ENCODE results near the gene PCDH9.

The PCDH9 gene

GRCh38 chr13:67036699-67037457, 193.3 kb downstream of the PCDH9 start:
- no peak overlapping the region for H3K4me3 ChIP-seq (ENCODE audit: low read depth in 1 of 2, low read length in 1 of 2)
- no peaks in the 10 kb centered on the region for H3K36me3 ChIP-seq
- no peak for TF ChIP-seq CTCF (IDR thresholded peaks at IDR 0.05)
- H3K27me3 ChIP-seq, result no peaks in the 10 kb centered on the region
- no peaks in the 10 kb centered on the region for H3K9me3 ChIP-seq
- no peaks in the 10 kb centered on the region for H3K4me1 ChIP-seq (ENCODE audit: control insufficient read depth in 1 of 2, insufficient read depth in 1 of 2, low read depth in 1 of 2, low read length in 1 of 2)
- no peak overlapping the region for H3K27ac ChIP-seq

GRCh38 chr13:67033170-67033569, 197.0 kb downstream of the PCDH9 start:
- Histone ChIP-seq H3K27ac (no peak overlapping the region), H3K4me3 (ENCODE audit: low read depth in 1 of 2, low read length in 1 of 2) (no peak overlapping the region), H3K36me3 (no peaks in the 10 kb centered on the region), H3K9me3 (no peaks in the 10 kb centered on the region), H3K27me3 (no peaks in the 10 kb centered on the region), H3K4me1 (ENCODE audit: control insufficient read depth in 1 of 2, insufficient read depth in 1 of 2, low read depth in 1 of 2, low read length in 1 of 2) (no peaks in the 10 kb centered on the region)
- no peak for TF ChIP-seq CTCF (IDR thresholded peaks at IDR 0.05)

GRCh38 chr13:67023130-67023876, 206.8 kb downstream of the PCDH9 start:
- no peaks in the 10 kb centered on the region for H3K27me3 ChIP-seq
- no peaks in the 10 kb centered on the region for H3K4me1 ChIP-seq (ENCODE audit: control insufficient read depth in 1 of 2, insufficient read depth in 1 of 2, low read depth in 1 of 2, low read length in 1 of 2)
- no peak overlapping the region for H3K4me3 ChIP-seq (ENCODE audit: low read depth in 1 of 2, low read length in 1 of 2)
- no peaks in the 10 kb centered on the region for H3K9me3 ChIP-seq
- no peaks in the 10 kb centered on the region for H3K36me3 ChIP-seq
- H3K27ac ChIP-seq, result no peak overlapping the region
- TF ChIP-seq CTCF (IDR thresholded peaks at IDR 0.05), result no peak

- Histone ChIP-seq H3K9me3 (no peaks in the 10 kb centered on the region), H3K4me3 (ENCODE audit: low read depth in 1 of 2, low read length in 1 of 2) (no peak overlapping the region), H3K4me1 (ENCODE audit: control insufficient read depth in 1 of 2, insufficient read depth in 1 of 2, low read depth in 1 of 2, low read length in 1 of 2) (no peaks in the 10 kb centered on the region), H3K27me3 (no peaks in the 10 kb centered on the region), H3K36me3 (no peaks in the 10 kb centered on the region), H3K27ac (no peak overlapping the region)
- no peak for TF ChIP-seq CTCF (IDR thresholded peaks at IDR 0.05)
These were observed 211.4 kb downstream of the PCDH9 start for GRCh38 chr13:67018775-67019174.

- no peak overlapping the region for H3K4me3 ChIP-seq (ENCODE audit: low read depth in 1 of 2, low read length in 1 of 2)
- H3K27ac ChIP-seq, result no peak overlapping the region
- no peak for TF ChIP-seq CTCF (IDR thresholded peaks at IDR 0.05)
- H3K4me1 ChIP-seq (ENCODE audit: control insufficient read depth in 1 of 2, insufficient read depth in 1 of 2, low read depth in 1 of 2, low read length in 1 of 2), result no peaks in the 10 kb centered on the region
- H3K9me3 ChIP-seq, result no peaks in the 10 kb centered on the region
- H3K36me3 ChIP-seq, result no peaks in the 10 kb centered on the region
- no peaks in the 10 kb centered on the region for H3K27me3 ChIP-seq
These were observed 212.9 kb downstream of the PCDH9 start for GRCh38 chr13:67017276-67017675.
